HCT116 (cell line): Measurements from ENCODE around the gene ZER1. TPM values are rescaled to one million over a fixed set of nuclear protein-coding genes. Genes with fewer than 3 reads are reported as not detected.

Experiments used
- ATAC-seq: fragments of 200-7000 bp; cut with Tn5 transposase; 2 replicates; pipeline ENCODE4 v1.9.1; 2020; ENCODE audit warnings: mild to moderate bottlenecking, moderate library complexity
- BruUV-seq: library from RNA; stranded (reverse); fragments of 400-500 nt; replicated peaks from 2 replicates; lab custom pipeline; 2021; lab: Mats Ljungman, UMichigan
- CTCF ChIA-PET: fragments of 300-600 bp; sonication (Branson Sonifier 250); formaldehyde crosslinking; loops from one replicate; lab custom pipeline; 2021; ENCODE audit warnings: antibody characterized with exemption; lab: Charles Lee
- POLR2A ChIA-PET: fragments of 300-600, 350-600 bp; sonication (Branson Sonifier 250); formaldehyde crosslinking; loops from one replicate; lab custom pipeline; 2021; ENCODE audit warnings: antibody characterized with exemption; lab: Charles Lee
- RAD21 ChIA-PET, 2 experiments: fragments of 300-600 bp; sonication (Branson Sonifier 250); formaldehyde crosslinking; loops; one replicate each; lab custom pipeline; 2023; ENCODE audit warnings: low total read pairs in 2 of 2; ENCODE audit not compliant: uncharacterized antibody in 2 of 2, unreplicated experiment in 2 of 2, low non-redundant PET in 1 of 2; lab: Charles Lee
- DNase-seq: peaks from one replicate; pipeline ENCODE4 v3.0.0-alpha.2; 2010; ENCODE audit warnings: low read depth, low spot score
- H2AFZ ChIP-seq: fragments of 200-600 bp; shearing (Covaris generic), sonication (generic); 2 replicates; pipeline ENCODE4 v1.6.1; 2017; ENCODE audit warnings: low read depth, mixed run types, mixed read lengths, antibody characterized with exemption, low read length; ENCODE audit not compliant: poor library complexity, severe bottlenecking
- H3K27ac ChIP-seq: 2 replicates; pipeline ENCODE4 v1.5.1; 2012; ENCODE audit warnings: low read depth, low read length
- H3K27me3 ChIP-seq: fragments of 200-600 bp; sonication (generic); 2 replicates; pipeline ENCODE4 v1.6.1; 2016; ENCODE audit warnings: mixed run types, low read length, mixed read lengths; ENCODE audit not compliant: insufficient read depth
- H3K36me3 ChIP-seq, 2 experiments: fragments of 200-500 bp in 1 of 2; fragments of 200-600 bp in 1 of 2; sonication (Bioruptor generic) in 1 of 2; sonication (generic) in 1 of 2; 2 replicates each; pipeline versions ENCODE4 v1.5.1 to v1.6.1; 2014 to 2016; ENCODE audit warnings: low read length in 2 of 2, inconsistent platforms in 1 of 2, mixed read lengths in 1 of 2, mixed run types in 1 of 2; ENCODE audit not compliant: insufficient read depth in 2 of 2, control insufficient read depth in 1 of 2
- H3K4me1 ChIP-seq, 2 experiments: fragments of 200-600 bp in 1 of 2; sonication (generic) in 1 of 2; 2 replicates each; pipeline versions ENCODE4 v1.5.1 to v1.6.1; 2012 to 2017; ENCODE audit warnings: low read length in 2 of 2, inconsistent platforms in 1 of 2, mild to moderate bottlenecking in 1 of 2, mixed read lengths in 1 of 2, mixed run types in 1 of 2, moderate library complexity in 1 of 2; ENCODE audit not compliant: insufficient read depth in 2 of 2, control insufficient read depth in 1 of 2
- H3K4me2 ChIP-seq: fragments of 200-600 bp; sonication (generic); 2 replicates; pipeline ENCODE4 v1.6.1; 2017; ENCODE audit warnings: mixed run types, low read length, mixed read lengths
- H3K4me3 ChIP-seq, 2 experiments: fragments of 200-600 bp in 1 of 2; sonication (generic) in 1 of 2; replicated peaks in 1 of 2; 2 replicates each; pipeline ENCODE4 v1.5.1; 2011 to 2016; ENCODE audit warnings: low read length in 2 of 2, control low read depth in 1 of 2, low read depth in 1 of 2, mild to moderate bottlenecking in 1 of 2, mixed read lengths in 1 of 2, mixed run types in 1 of 2
- H3K79me2 ChIP-seq: fragments of 200-600 bp; sonication (generic); 2 replicates; pipeline ENCODE4 v1.6.1; 2017; ENCODE audit warnings: mild to moderate bottlenecking, mixed run types, low read length, moderate library complexity, mixed read lengths; ENCODE audit not compliant: insufficient read depth
- H3K9ac ChIP-seq: fragments of 200-600 bp; sonication (generic); 2 replicates; pipeline ENCODE4 v1.6.1; 2016; ENCODE audit warnings: low read length, mixed read lengths
- H3K9me2 ChIP-seq: fragments of 200-600 bp; sonication (generic), shearing (Covaris generic); 2 replicates; pipeline ENCODE4 v1.6.1; 2017; ENCODE audit warnings: mixed run types, mild to moderate bottlenecking, moderate library complexity; ENCODE audit not compliant: insufficient read depth
- H3K9me3 ChIP-seq, 2 experiments: fragments of 200-500 bp in 1 of 2; fragments of 200-600 bp in 1 of 2; sonication (Bioruptor generic) in 1 of 2; sonication (generic) in 1 of 2; 2 replicates each; pipeline ENCODE4 v1.6.1; 2014 to 2017; ENCODE audit warnings: low read length in 2 of 2, mixed read lengths in 2 of 2, inconsistent platforms in 1 of 2, low read depth in 1 of 2, mild to moderate bottlenecking in 1 of 2, mixed run types in 1 of 2, moderate library complexity in 1 of 2; ENCODE audit not compliant: control insufficient read depth in 1 of 2, insufficient read depth in 1 of 2
- H4K20me1 ChIP-seq: fragments of 200-600 bp; sonication (generic), shearing (Covaris generic); 2 replicates; pipeline ENCODE4 v1.6.1; 2017; ENCODE audit warnings: mixed run types, mild to moderate bottlenecking, moderate library complexity; ENCODE audit not compliant: insufficient read depth
- CBX3 ChIP-seq: IDR thresholded peaks from 2 replicates; pipeline ENCODE4 v1.6.1; 2012; ENCODE audit warnings: low read depth
- CEBPB ChIP-seq: IDR thresholded peaks from 2 replicates; pipeline ENCODE4 v1.6.1; 2012; ENCODE audit warnings: low read depth
- EZH2 ChIP-seq: fragments of 200-600 bp; sonication (generic); IDR thresholded peaks from 2 replicates; pipeline ENCODE4 v1.6.1; 2017; ENCODE audit warnings: antibody characterized with exemption, mixed run types
- FOSL1 ChIP-seq: IDR thresholded peaks from 2 replicates; pipeline ENCODE4 v1.6.1; 2012; ENCODE audit warnings: low read depth
- JUND ChIP-seq: IDR thresholded peaks from 2 replicates; pipeline ENCODE4 v1.6.1; 2012
- SRF ChIP-seq: IDR thresholded peaks from 2 replicates; pipeline ENCODE4 v1.6.1; 2012; ENCODE audit warnings: low read depth
- TCF7L2 ChIP-seq: IDR thresholded peaks from 2 replicates; pipeline ENCODE4 v1.7.0; 2011; ENCODE audit warnings: borderline replicate concordance, inconsistent platforms; ENCODE audit not compliant: insufficient read depth, insufficient read length; ENCODE audit errors: extremely low read depth
- YY1 ChIP-seq: IDR thresholded peaks from 2 replicates; pipeline ENCODE4 v1.6.1; 2011; ENCODE audit warnings: low read length, low read depth, moderate library complexity, mild to moderate bottlenecking; ENCODE audit not compliant: insufficient replicate concordance; ENCODE audit errors: extremely low read depth
- ZFX ChIP-seq: fragments of 450-650 bp; IDR thresholded peaks from 2 replicates; pipeline ENCODE4 v1.6.1; 2017
- ZNF274 ChIP-seq: fragments of 200-500 bp; sonication (Bioruptor generic); IDR thresholded peaks from 2 replicates; pipeline ENCODE4 v1.6.1; 2014; ENCODE audit warnings: mild to moderate bottlenecking, low read depth, low read length, inconsistent platforms
- intact Hi-C: fragments of 100-400 bp; cut with micrococcal nuclease; formaldehyde crosslinking; loops from 2 replicates; pipeline ENCODE4 v1.10.0; 2022
- total RNA-seq: library from RNA; stranded (reverse); gene quantifications from one replicate; pipeline ENCODE4 v1.2.1, GENCODE V29; 2021; ENCODE audit not compliant: unreplicated experiment
- TF ChIP-seq, protein P1 (sequence below): IDR thresholded peaks from 2 replicates; pipeline ENCODE4 v1.6.1; 2012
- TF ChIP-seq, protein P2 (sequence below): IDR thresholded peaks from 2 replicates; pipeline ENCODE4 v1.6.1; 2011; ENCODE audit warnings: mild to moderate bottlenecking, low read length, moderate library complexity; ENCODE audit not compliant: insufficient replicate concordance; ENCODE audit errors: extremely low read depth

Gene ZER1
- total RNA-seq, 1 experiment from 2014 or later: 18.0 TPM

- TF ChIP-seq EZH2: no peak
- TF ChIP-seq ZFX: peak; percentile 86; the same call in 1 of the 2 replicates
- TF ChIP-seq, protein P1, sequence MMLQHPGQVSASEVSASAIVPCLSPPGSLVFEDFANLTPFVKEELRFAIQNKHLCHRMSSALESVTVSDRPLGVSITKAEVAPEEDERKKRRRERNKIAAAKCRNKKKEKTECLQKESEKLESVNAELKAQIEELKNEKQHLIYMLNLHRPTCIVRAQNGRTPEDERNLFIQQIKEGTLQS: no peak
- no peak for TF ChIP-seq CBX3
- peak; percentile 11 for TF ChIP-seq YY1
Observed at GRCh38 chr9:128818099-128818838, 46.5 kb upstream of the ZER1 start, which contains the start of gene ENDOG (continued).

- no peak for TF ChIP-seq TCF7L2
- TF ChIP-seq FOSL1: no peak
- TF ChIP-seq CEBPB: no peak
- no peak for TF ChIP-seq SRF
- no peak for TF ChIP-seq JUND
- no peak for TF ChIP-seq ZNF274
- TF ChIP-seq ZFX: no peak
- TF ChIP-seq, protein P2, sequence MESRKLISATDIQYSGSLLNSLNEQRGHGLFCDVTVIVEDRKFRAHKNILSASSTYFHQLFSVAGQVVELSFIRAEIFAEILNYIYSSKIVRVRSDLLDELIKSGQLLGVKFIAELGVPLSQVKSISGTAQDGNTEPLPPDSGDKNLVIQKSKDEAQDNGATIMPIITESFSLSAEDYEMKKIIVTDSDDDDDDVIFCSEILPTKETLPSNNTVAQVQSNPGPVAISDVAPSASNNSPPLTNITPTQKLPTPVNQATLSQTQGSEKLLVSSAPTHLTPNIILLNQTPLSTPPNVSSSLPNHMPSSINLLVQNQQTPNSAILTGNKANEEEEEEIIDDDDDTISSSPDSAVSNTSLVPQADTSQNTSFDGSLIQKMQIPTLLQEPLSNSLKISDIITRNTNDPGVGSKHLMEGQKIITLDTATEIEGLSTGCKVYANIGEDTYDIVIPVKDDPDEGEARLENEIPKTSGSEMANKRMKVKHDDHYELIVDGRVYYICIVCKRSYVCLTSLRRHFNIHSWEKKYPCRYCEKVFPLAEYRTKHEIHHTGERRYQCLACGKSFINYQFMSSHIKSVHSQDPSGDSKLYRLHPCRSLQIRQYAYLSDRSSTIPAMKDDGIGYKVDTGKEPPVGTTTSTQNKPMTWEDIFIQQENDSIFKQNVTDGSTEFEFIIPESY: no peak
- TF ChIP-seq, protein P1: no peak
- ChIA-PET POLR2A (no interaction called here), CTCF (no interaction called here), RAD21 (no interaction called here)
- no peaks in the 10 kb centered on the region for H4K20me1 ChIP-seq
- H2AFZ ChIP-seq: no peak overlapping the region
- H3K4me1 ChIP-seq: no peaks in the 10 kb centered on the region
- no peaks in the 10 kb centered on the region for H3K9me3 ChIP-seq
- DNase-seq: no peak
- no peaks in the 10 kb centered on the region for H3K27me3 ChIP-seq
- no peak overlapping the region for H3K27ac ChIP-seq
- BruUV-seq: no TSS peak
- no peak for ATAC-seq
- no peak overlapping the region for H3K4me2 ChIP-seq
- intact Hi-C loops: no loop called here
- H3K36me3 ChIP-seq: no peaks in the 10 kb centered on the region; a peak in 2 of 4 replicates
- H3K9me2 ChIP-seq: no peaks in the 10 kb centered on the region
- H3K9ac ChIP-seq: no peak overlapping the region
- H3K4me3 ChIP-seq: no peak overlapping the region
- H3K79me2 ChIP-seq: no peaks in the 10 kb centered on the region
Observed at GRCh38 chr9:128810873-128811272, 39.1 kb upstream of the ZER1 start.
